Measurements from ENCODE around the gene MGME1. TPM values are rescaled to one million over a fixed set of nuclear protein-coding genes. Genes with fewer than 3 reads are reported as not detected.
A peak's percentile ranks its signal among the peaks of the same experiment; 100 is the strongest.

MGME1 gene
- total and polyA plus RNA-seq, 2 of the 13 experiments (the other 11 are each of a cell fraction or from before 2014, with no cell fraction given) = 36.7 to 66.6 TPM

GRCh38 chr20:17968366-17969277 is at the start of gene MGME1, which contains the start of gene SNX5 (continued):
- TF ChIP-seq PHB2 (IDR thresholded peaks at IDR 0.05; ENCODE audit: partially characterized antibody) (no peak), NCOA1 (CRISPR knock-in tag; IDR thresholded peaks at IDR 0.05) (peak; percentile 83), RFXAP (CRISPR knock-in tag; IDR thresholded peaks at IDR 0.05; ENCODE audit: borderline replicate concordance) (peak; percentile 96), ZNF557 (CRISPR knock-in tag; IDR thresholded peaks at IDR 0.05) (peak; percentile 93; the same call in 1 of the 2 replicates), NFE2L2 (IDR thresholded peaks at IDR 0.05; ENCODE audit: low read length) (no peak), BATF2 (CRISPR knock-in tag; IDR thresholded peaks at IDR 0.05) (peak; percentile 99), ZNF770 (CRISPR knock-in tag; IDR thresholded peaks at IDR 0.05) (peak; percentile 97), ZFP41 (CRISPR knock-in tag; IDR thresholded peaks at IDR 0.05; ENCODE audit: borderline replicate concordance) (peak; percentile 99), ARNT (IDR thresholded peaks at IDR 0.05) (no peak), RERE (CRISPR knock-in tag; IDR thresholded peaks at IDR 0.05; ENCODE audit: low read depth) (peak; percentile 70; the same call in 1 of the 2 replicates), ZNF589 (CRISPR knock-in tag; conservative IDR thresholded peaks at IDR 0.05) (peak; percentile 99), ZNF652 (CRISPR knock-in tag; IDR thresholded peaks at IDR 0.05; ENCODE audit: borderline replicate concordance, low read depth) (peak; percentile 15; the same call in 1 of the 2 replicates), YY1 (IDR thresholded peaks at IDR 0.05; ENCODE audit: insufficient read depth, insufficient replicate concordance, low read depth, low read length) (peak; percentile 99), ZNF414 (CRISPR knock-in tag; IDR thresholded peaks at IDR 0.05) (peak; percentile 77; the same call in 1 of the 2 replicates), REL (CRISPR knock-in tag; conservative IDR thresholded peaks at IDR 0.05) (peak; percentile 99), BCLAF1 (IDR thresholded peaks at IDR 0.05) (no peak)

Measured in HepG2 (cell line).